Left ventricle myocardium inferior (tissue), 1 donor: ENCODE results near the gene PROCA1. TPM values are rescaled to one million over a fixed set of nuclear protein-coding genes. Genes with fewer than 3 reads are reported as not detected.
"Not testable (repeated sequence)": the region's sequence is repeated elsewhere in the genome, so short reads cannot be mapped to it uniquely, and the experiment has no call there.

Experiments
- DNase-seq: peaks from one replicate; pipeline ENCODE4 v3.0.0-alpha.2; 2020
- H3K27ac ChIP-seq: fragments of 200-600 bp; replicated peaks from 2 replicates; pipeline ENCODE4 v1.8.0; 2021
- H3K27me3 ChIP-seq: fragments of 200-600 bp; 2 replicates; pipeline ENCODE4 v1.8.0; 2021; ENCODE audit warnings: low read depth
- H3K36me3 ChIP-seq: fragments of 200-600 bp; 2 replicates; pipeline ENCODE4 v1.8.0; 2021
- H3K4me1 ChIP-seq: fragments of 200-600 bp; 2 replicates; pipeline ENCODE4 v1.8.0; 2021
- H3K4me3 ChIP-seq: fragments of 200-600 bp; 2 replicates; pipeline ENCODE4 v1.8.0; 2021; ENCODE audit warnings: mild to moderate bottlenecking, moderate library complexity
- H3K9me3 ChIP-seq: fragments of 200-600 bp; replicated peaks from 2 replicates; pipeline ENCODE4 v1.8.0; 2021
- CTCF ChIP-seq: fragments of 200-600 bp; IDR thresholded peaks from 2 replicates; pipeline ENCODE4 v1.8.0; 2021; ENCODE audit warnings: antibody characterized with exemption, mild to moderate bottlenecking, borderline replicate concordance
- intact Hi-C: fragments of 100-400 bp; cut with micrococcal nuclease; formaldehyde crosslinking; loops from one replicate; pipeline ENCODE4 v1.11.0; 2022
- total RNA-seq: library from RNA; stranded (reverse); fragmentation: NEBNext Ultra II Directional; extraction: Animal tissue kit (Norgen Biotek cat#: 25700); gene quantifications from one replicate; pipeline ENCODE4 v1.2.1, GENCODE V29; 2021
- donor health status: DM: no; HTN: yes; CAD: no; lungs with severe emphysema.

PROCA1 gene
- total RNA-seq, 1 donor from 2014 or later = 1.3 TPM

GRCh38 chr17:28723159-28723835 lies 11.6 kb upstream of the PROCA1 start:
- Histone ChIP-seq H3K27ac (no peak overlapping the region), H3K9me3 (no peaks in the 10 kb centered on the region), H3K4me3 (no peak overlapping the region), H3K36me3 (peaks cover 41% of the 10 kb centered on the region), H3K27me3 (no peaks in the 10 kb centered on the region), H3K4me1 (peaks cover 76% of the 10 kb centered on the region)
- no peak for DNase-seq
- TF ChIP-seq CTCF = no peak
- intact Hi-C loops = no loop called here

GRCh38 chr17:28722417-28723158 lies 10.9 kb upstream of the PROCA1 start:
- H3K4me3 ChIP-seq = no peak overlapping the region
- DNase-seq = no peak
- intact Hi-C loops = no loop called here
- H3K9me3 ChIP-seq = no peaks in the 10 kb centered on the region
- H3K4me1 ChIP-seq = peaks cover 76% of the 10 kb centered on the region
- H3K27me3 ChIP-seq = peaks cover 7% of the 10 kb centered on the region
- TF ChIP-seq CTCF = no peak
- H3K36me3 ChIP-seq = peaks cover 41% of the 10 kb centered on the region
- no peak overlapping the region for H3K27ac ChIP-seq

- peaks cover 41% of the 10 kb centered on the region for H3K36me3 ChIP-seq
- H3K27ac ChIP-seq, H3K9me3 ChIP-seq, DNase-seq, intact Hi-C loops: not testable (repeated sequence)
- H3K4me3 ChIP-seq = peak overlapping the region; percentile 82
- H3K4me1 ChIP-seq = peaks cover 80% of the 10 kb centered on the region
- peaks cover 19% of the 10 kb centered on the region for H3K27me3 ChIP-seq
These were observed 9.3 kb upstream of the PROCA1 start for GRCh38 chr17:28720997-28721329.

- peaks cover 78% of the 10 kb centered on the region for H3K4me1 ChIP-seq
- intact Hi-C loops = no loop called here
These were observed 8.7 kb upstream of the PROCA1 start for GRCh38 chr17:28720247-28720996.

GRCh38 chr17:28719021-28719433 lies 7.3 kb upstream of the PROCA1 start:
- H3K4me1 ChIP-seq = peaks cover 71% of the 10 kb centered on the region
- no peak for TF ChIP-seq CTCF
- peaks cover 46% of the 10 kb centered on the region for H3K36me3 ChIP-seq
- peak overlapping the region; percentile 82 for H3K4me3 ChIP-seq
- no peak for DNase-seq
- intact Hi-C loops = no loop called here
- H3K9me3 ChIP-seq = no peaks in the 10 kb centered on the region
- H3K27me3 ChIP-seq = peaks cover 19% of the 10 kb centered on the region
- peak overlapping the region; percentile 86 for H3K27ac ChIP-seq

More at GRCh38 chr17:28720247-28720996, 8.7 kb upstream of the PROCA1 start:
- TF ChIP-seq CTCF = no peak
- H3K4me3 ChIP-seq = peak overlapping the region; percentile 82
- H3K9me3 ChIP-seq = no peaks in the 10 kb centered on the region
- peaks cover 41% of the 10 kb centered on the region for H3K36me3 ChIP-seq
- peaks cover 19% of the 10 kb centered on the region for H3K27me3 ChIP-seq
- DNase-seq = no peak
- peak overlapping the region; percentile 86 for H3K27ac ChIP-seq
